Measurements from ENCODE around the gene CYTH1. TPM values are rescaled to one million over a fixed set of nuclear protein-coding genes. Genes with fewer than 3 reads are reported as not detected.
A peak's percentile ranks its signal among the peaks of the same experiment; 100 is the strongest.

Gene CYTH1
- total and polyA plus RNA-seq, 8 donors, result 36.6 to 96.1 (median 41.3) TPM

DNA sequence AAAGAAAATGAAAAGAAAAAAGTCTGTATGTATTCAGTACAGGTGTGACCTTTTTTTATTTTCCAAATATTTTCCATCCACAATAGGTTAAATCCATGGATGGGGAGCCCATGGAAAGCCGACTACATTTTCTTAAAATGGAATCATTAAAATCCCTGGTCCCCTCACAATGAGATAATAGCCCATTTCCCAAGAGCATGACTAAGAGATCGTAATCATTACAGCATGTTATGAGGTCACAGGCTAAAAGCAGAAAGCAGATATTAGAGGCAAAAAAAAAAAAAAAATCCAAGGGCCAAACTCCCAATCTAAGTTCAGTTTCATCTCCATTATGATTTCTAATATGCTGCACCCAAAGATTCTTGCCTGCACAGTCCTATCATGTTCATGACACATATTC is 44.7 kb downstream of the CYTH1 start:
- intact Hi-C loops (cut with DNase I), result no loop called here
- H3K4me1 ChIP-seq, result peaks cover 5 to 87% of the 10 kb centered on the region in 2 donors
- ATAC-seq (no peak), DNase-seq (no peak)
- peak overlapping the region; percentile 88 to 89 for H3K27ac ChIP-seq
- H3K9me3 ChIP-seq, result no peaks in the 10 kb centered on the region
- H3K4me3 ChIP-seq, result peak overlapping the region; percentile 41 to 57
- H3K36me3 ChIP-seq, result no peaks in the 10 kb centered on the region
- H3K27me3 ChIP-seq, result no peaks in the 10 kb centered on the region
- TF ChIP-seq, protein P1, sequence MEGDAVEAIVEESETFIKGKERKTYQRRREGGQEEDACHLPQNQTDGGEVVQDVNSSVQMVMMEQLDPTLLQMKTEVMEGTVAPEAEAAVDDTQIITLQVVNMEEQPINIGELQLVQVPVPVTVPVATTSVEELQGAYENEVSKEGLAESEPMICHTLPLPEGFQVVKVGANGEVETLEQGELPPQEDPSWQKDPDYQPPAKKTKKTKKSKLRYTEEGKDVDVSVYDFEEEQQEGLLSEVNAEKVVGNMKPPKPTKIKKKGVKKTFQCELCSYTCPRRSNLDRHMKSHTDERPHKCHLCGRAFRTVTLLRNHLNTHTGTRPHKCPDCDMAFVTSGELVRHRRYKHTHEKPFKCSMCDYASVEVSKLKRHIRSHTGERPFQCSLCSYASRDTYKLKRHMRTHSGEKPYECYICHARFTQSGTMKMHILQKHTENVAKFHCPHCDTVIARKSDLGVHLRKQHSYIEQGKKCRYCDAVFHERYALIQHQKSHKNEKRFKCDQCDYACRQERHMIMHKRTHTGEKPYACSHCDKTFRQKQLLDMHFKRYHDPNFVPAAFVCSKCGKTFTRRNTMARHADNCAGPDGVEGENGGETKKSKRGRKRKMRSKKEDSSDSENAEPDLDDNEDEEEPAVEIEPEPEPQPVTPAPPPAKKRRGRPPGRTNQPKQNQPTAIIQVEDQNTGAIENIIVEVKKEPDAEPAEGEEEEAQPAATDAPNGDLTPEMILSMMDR (IDR thresholded peaks at IDR 0.05), result no peak

DNA sequence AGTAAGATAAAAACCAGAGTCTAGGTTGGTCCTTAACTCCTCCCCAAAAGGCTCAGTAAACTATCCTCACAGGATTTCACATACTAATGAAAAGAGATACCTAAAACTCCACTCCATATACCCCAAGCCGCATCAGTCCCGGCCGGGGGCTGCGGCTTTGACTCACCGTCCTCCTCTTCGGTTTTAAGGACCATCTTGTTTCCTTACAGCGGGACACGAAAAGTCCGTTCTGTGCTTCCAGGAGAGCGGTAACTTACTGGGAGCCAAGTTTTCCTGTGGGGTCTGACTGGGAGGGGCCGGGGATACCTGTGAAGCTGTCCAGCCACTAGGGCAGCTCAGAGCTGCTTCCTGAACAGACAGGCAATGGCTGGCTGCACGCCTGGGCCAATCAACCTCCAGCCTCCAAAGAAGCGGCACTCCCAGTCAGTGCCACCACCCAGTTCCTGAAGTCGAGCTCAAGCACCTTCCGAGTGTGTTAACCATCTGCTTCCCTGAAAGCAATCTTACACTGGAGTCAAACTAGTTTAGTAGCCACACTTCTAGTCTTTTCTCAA is 45.5 kb downstream of the CYTH1 start:
- Histone ChIP-seq H3K9me3 (no peaks in the 10 kb centered on the region), H3K27me3 (no peaks in the 10 kb centered on the region), H3K4me1 (peaks cover 5 to 87% of the 10 kb centered on the region in 2 donors), H3K36me3 (no peaks in the 10 kb centered on the region), H3K4me3 (peak overlapping the region; percentile 41 to 57), H3K27ac (peak overlapping the region; percentile 88 to 89)
- intact Hi-C loops (cut with DNase I), result no loop called here
- TF ChIP-seq, protein P1 (IDR thresholded peaks at IDR 0.05), result peak in 1 of 2 donors; percentile 41
- ATAC-seq (peak; percentile 94), DNase-seq (peak in 3 of 4 donors; percentile 83 to 94 (median 92))

DNA sequence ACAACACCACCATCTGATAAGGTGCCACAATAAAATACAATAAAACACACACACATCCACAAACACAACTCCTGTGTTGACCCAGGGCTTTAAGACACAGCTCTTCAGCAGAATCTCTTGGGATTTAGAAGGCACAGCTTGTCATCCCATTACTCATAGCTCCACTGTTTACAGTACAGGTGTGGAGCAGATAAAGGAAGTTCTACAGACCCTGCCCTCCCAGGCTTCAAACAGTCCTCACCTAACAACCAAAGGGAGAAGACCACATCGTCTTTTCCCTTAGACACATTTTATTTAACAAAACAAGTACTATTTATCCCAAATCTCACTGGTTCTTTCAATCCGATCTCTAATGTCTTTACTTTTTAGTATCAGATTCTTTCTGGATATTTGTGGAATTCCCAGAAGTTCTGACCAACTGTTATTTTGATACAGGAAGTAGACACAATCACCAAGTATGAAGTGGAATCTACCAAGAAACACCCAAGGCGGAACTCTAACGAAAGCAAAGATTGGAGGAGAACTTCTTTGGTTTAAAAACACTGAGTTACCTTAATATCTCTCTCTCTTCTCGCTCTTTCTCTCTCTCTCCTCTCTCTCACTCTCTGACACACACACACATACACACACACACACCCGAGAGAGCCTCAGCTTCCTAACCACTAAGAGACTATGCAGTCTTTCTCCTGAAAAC is 46.1 kb downstream of the CYTH1 start:
- DNase-seq (no peak), ATAC-seq (peak; percentile 76)
- no peaks in the 10 kb centered on the region for H3K9me3 ChIP-seq
- intact Hi-C loops (cut with DNase I), result no loop called here
- H3K27ac ChIP-seq, result peak overlapping the region; percentile 88 to 89
- no peaks in the 10 kb centered on the region for H3K27me3 ChIP-seq
- no peaks in the 10 kb centered on the region for H3K36me3 ChIP-seq
- peaks cover 5 to 85% of the 10 kb centered on the region in 2 donors for H3K4me1 ChIP-seq
- TF ChIP-seq, protein P1 (IDR thresholded peaks at IDR 0.05), result no peak
- peak overlapping the region; percentile 41 to 57 for H3K4me3 ChIP-seq

DNA sequence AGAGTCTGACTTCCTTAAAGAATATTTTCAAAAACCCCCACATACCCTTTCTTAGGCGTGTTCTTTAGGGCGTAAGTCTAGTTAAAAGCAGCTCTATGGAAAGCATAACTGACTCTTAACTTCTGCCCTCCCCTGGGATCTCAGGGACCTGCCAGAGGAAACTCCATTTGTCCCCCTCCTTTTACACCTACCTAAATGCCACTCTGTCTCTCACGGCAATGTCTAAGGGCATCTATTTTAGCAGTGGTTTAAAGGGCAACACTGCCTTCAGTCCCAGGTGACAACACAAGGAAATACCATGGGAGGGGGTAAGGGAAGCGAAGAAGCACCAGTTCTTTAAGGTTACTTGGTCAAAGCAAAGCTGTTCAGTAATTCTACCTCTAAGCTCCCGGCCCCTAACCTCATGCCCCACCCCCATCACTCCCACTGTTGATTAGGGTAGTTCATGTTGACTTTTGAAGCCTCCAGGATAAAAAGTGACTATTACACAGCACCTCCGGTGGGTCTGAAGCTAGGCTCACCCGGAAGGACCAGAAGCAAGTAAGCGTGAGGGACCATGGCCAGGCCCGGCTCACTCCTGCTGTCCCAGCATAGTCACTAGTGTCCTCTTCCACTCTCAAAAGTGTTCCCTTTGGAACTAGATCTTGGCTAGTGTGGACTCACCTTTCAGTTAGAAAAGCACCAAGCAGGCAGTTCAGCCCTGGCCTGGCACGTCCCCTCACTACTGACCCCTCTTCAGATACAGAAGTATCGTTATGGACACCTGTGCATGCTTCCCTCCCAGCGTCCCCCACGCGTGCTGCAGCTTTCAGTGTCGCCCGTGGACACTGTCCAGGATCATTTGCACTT is 47.1 kb downstream of the CYTH1 start:
- intact Hi-C loops (cut with DNase I), result no loop called here
- peak overlapping the region; percentile 88 to 89 for H3K27ac ChIP-seq

More for the DNA sequence above, 47.1 kb downstream of the CYTH1 start:
- H3K27me3 ChIP-seq, result no peaks in the 10 kb centered on the region
- H3K36me3 ChIP-seq, result no peaks in the 10 kb centered on the region
- ATAC-seq (peak; percentile 1), DNase-seq (no peak)
- peak overlapping the region; percentile 41 to 57 for H3K4me3 ChIP-seq
- no peaks in the 10 kb centered on the region for H3K9me3 ChIP-seq
- TF ChIP-seq, protein P1 (IDR thresholded peaks at IDR 0.05), result no peak
- peaks cover 5 to 86% of the 10 kb centered on the region in 2 donors for H3K4me1 ChIP-seq

All from left lung (tissue), 10 donors.